AG09309 (cell line): ENCODE results near the gene CCDC102B.

Source experiments
- DNase-seq: peaks from one replicate; pipeline ENCODE4 v3.0.0-alpha.2; 2010; ENCODE audit warnings: low read depth
- H3K4me3 ChIP-seq: 2 replicates; pipeline ENCODE4 v1.5.1; 2011; ENCODE audit warnings: mild to moderate bottlenecking, low read depth, low read length, moderate library complexity; ENCODE audit not compliant: control insufficient read depth
- TF ChIP-seq, protein P1 (sequence below): IDR thresholded peaks from 2 replicates; pipeline ENCODE4 v1.5.1; 2011; ENCODE audit warnings: mild to moderate bottlenecking, low read depth, low read length, inconsistent platforms; ENCODE audit not compliant: insufficient read depth, control insufficient read depth; ENCODE audit errors: missing control alignments

CCDC102B gene

DNA sequence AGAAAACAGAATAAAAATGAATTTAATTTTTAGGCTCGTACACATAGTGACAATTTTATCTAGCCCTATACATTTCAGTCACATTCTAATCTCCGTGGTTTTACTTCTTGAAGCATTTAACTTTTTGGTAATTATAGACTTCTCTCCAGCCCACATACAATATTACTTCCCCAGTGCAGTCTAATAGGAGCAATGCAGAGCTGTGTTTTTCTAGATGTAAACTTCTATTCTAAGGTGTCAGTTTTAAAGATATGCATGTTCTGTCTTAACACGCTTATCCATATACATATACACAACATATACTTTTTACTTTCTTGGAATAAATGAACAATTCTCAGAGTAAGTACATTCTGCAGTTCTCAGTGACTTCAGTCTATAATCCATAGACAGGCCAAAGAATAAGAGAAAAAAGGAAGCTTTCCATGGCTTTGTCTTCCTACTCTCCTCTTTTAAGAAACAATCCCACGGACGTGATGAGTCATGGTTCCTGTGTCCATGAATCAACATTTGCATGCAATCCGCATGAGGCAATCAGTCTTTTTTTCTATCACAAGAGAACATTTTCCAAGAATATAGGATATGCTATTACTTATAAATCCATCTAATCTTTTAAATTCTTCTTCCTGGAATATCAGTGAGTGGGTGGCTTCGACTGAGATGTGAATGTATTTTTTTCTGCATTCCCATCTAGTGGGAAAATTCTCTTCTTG lies 42.8 kb downstream of the CCDC102B start:
- no peak overlapping the region for H3K4me3 ChIP-seq
- DNase-seq = peak; percentile 87
- TF ChIP-seq, protein P1, sequence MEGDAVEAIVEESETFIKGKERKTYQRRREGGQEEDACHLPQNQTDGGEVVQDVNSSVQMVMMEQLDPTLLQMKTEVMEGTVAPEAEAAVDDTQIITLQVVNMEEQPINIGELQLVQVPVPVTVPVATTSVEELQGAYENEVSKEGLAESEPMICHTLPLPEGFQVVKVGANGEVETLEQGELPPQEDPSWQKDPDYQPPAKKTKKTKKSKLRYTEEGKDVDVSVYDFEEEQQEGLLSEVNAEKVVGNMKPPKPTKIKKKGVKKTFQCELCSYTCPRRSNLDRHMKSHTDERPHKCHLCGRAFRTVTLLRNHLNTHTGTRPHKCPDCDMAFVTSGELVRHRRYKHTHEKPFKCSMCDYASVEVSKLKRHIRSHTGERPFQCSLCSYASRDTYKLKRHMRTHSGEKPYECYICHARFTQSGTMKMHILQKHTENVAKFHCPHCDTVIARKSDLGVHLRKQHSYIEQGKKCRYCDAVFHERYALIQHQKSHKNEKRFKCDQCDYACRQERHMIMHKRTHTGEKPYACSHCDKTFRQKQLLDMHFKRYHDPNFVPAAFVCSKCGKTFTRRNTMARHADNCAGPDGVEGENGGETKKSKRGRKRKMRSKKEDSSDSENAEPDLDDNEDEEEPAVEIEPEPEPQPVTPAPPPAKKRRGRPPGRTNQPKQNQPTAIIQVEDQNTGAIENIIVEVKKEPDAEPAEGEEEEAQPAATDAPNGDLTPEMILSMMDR = no peak

DNA sequence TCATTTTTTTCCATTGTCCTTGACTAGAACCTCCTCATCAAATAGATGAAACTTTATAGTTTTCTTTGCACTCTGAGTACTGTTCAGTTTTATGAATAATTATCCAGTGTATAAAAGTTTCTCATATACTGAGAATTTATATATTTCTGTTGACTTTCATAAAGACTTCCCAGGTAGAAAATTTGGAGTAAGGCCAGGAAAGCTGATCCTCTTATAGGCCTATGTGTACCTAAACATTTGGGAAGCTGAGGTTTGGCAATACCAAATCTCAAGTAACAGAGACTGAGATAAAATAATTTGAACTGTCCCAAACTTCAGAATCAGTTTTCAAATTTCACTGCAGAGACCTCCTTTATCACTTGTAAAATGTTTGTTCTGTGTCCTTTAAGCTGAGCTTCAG lies 43.4 kb downstream of the CCDC102B start:
- no peak overlapping the region for H3K4me3 ChIP-seq
- TF ChIP-seq, protein P1 = no peak
- no peak for DNase-seq

DNA sequence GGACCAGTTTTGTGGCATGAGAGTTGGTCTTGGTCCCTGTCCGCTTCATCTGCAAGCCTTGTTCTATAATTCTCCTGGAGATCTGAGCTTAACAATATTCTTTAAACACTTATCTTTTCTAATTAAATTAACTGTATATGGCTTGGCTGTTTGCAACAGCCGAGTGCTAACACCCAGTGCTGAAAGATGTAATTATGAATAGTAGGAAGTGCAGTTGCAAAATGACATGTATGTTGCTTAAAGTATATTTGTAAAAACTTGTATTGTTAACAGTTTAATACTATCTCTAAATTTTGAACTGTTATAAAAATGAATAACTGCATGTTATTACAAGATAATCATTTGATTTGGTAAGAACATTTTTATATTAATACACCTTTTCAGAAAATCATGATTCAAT lies 45.1 kb downstream of the CCDC102B start:
- no peak overlapping the region for H3K4me3 ChIP-seq
- no peak for DNase-seq
- TF ChIP-seq, protein P1 = no peak

DNA sequence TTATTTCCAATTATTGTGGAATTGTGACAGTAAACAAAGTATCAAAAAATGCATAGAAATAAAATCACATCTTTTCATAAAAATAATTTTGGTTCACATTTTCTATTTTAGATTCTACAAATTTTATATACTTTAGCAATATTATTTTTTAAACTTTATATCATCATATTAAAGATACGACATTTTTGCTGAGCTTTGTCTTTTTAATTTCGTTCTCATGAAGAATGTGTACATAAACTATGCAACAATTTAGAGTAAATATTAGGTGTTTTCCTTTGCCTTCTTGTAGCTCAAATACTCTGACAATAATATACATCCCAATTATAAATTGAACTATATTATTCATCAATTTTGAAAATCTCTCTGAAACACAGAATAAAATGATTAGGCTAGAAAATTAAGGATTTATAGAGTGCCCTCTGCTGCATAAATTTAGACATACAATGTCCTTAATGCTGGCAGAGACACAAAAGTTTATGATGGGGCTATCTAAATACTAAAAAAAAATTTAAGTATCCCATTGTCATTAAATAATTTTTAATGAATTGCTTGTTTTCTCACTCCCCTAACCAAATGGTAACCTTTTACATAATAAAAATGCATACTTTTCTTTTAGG lies 45.7 kb downstream of the CCDC102B start:
- no peak for DNase-seq
- no peak overlapping the region for H3K4me3 ChIP-seq
- TF ChIP-seq, protein P1 = no peak

DNA sequence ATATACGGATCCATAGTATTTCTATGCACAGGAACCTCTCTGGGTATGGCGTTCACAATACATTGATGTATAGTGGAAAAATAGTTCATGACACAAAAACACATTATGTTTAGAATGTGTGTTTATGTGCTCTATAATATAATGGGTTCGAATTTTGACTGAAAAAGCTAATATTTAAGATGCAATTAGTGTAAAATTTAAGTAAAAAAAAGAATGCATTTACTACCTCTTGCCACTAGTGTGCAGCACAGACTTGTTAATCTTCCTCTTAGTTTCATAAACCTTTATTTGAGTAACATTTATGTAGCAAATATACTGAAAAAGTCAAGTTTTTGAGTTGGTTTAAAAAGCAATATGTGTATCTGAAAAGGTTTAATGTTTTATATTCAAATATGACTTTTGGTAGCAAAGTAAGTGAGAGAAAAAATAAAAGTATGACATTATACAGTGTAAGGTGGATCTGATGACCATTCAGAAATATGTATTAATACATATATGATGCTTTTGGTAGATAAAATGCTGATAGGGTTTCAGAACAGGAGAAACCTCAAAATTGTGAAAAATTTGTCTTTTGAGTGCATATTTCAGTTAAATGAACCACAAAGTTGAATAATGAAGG lies 49.4 kb downstream of the CCDC102B start:
- DNase-seq = no peak
- no peak overlapping the region for H3K4me3 ChIP-seq
- TF ChIP-seq, protein P1 = peak; percentile 58

DNA sequence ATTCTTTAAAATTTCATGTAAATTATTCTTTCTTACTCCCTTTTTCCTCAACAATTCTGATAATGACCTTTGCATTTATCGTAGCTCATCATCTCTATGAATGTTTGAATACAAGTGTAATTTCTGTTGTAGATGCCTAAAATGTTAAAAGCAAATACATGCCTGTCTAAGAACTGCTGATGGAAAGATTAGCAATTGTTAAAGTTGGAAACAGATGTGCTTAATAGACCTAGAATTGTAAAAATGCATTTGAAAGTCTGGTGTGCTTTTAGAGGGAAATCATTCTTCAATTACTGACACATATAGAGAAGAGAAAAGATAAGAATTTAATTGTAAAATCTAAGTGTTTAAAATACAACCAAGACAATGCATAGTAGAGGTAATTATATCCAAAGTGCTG lies 50.4 kb downstream of the CCDC102B start:
- DNase-seq = no peak
- TF ChIP-seq, protein P1 = no peak
- H3K4me3 ChIP-seq = no peak overlapping the region
